NCI-H2227 treated with DMSO at 0.1 percent for 48 hours (cell line): ENCODE data around the gene MYH7.
"Not testable (repeated sequence)": the region's sequence is repeated elsewhere in the genome, so short reads cannot be mapped to it uniquely, and the experiment has no call there.

Experiments
- DNase-seq: peaks from one replicate; lab custom pipeline; 2025; lab: John Stamatoyannopoulos, UW

Gene MYH7

DNA sequence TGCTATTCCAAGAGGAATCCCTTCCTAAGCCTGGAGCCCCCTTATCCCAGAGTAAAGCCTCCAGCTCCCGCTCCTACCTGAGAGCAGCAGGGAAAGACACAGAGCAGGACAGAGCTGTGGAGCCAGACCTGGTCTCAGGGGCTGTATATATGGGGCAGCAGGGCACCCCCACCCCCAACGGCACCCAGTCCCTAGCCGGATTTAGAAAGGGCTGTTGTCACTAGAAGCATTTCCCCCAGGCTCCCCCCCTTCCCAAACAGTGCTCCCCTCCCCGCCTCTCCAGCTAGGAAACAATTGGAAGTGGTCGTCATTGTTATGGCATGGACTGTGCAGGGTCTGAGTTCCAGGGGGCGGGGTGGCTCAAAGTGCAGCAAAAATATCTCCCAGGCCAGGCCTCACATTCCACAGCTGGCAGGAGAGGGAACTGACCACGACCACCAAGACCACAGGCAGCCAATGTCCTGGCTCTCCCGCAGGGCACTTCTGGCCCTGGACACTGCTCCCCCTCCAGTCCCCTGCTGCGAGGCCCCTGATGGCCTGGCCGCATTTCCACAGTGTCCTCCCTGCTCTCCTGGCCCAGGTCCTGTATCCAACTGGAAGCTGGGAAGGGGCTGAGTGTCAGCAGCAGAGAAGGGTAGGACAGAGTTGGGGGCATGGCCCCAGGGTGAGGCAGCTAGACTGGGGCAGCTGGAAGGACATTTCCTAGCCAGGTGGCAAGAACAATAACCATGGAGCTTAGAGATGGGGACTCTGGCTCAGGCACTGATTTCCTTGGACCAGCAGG lies at the start of gene MYH7:
TSS of gene MYH7 (minus strand) at position 118 of the 784 bp plus-strand sequence. CDS start 1,928 bp downstream, outside the sequence.
- DNase-seq, result no peak

DNA sequence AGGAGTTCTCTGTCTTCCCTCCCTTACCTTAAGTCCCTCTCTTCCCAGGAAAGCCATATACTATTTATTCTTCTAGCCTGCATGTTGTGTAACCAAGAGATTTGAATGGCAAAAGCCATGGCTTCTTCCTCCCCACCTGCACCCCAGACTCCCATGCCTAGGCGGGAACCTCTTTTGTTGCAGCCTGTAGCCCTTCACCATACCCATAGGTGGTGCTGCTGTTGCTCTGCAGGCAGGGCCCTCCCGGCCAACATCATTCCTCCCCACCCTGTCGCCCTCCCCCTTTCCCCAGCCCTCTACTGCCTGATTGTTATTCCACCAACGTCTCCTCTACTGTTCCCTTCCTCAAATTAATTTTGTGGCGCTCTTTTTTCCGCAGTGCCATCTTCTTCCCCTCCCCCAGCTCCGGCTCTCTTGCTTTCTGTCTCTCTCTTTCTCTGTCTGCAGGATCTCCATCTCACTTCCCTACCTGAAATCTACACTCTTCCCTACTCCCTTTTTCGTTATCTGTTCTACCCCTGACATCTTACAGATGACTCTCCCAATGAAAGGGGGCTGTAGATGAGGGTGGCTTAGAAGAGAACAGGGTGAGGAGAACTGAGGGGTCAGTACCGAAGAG lies 47.9 kb upstream of the MYH7 start:
- peak; percentile 88 for DNase-seq

GRCh38 chr14:23482823-23483148 lies 47.3 kb upstream of the MYH7 start:
- no peak for DNase-seq

GRCh38 chr14:23481979-23482822 lies 46.7 kb upstream of the MYH7 start:
- peak; percentile 64 for DNase-seq

- no peak for DNase-seq
Observed at GRCh38 chr14:23481362-23481970, 46.0 kb upstream of the MYH7 start.

- DNase-seq, result peak; percentile 75
Observed at GRCh38 chr14:23478109-23478759, 42.8 kb upstream of the MYH7 start.

GRCh38 chr14:23470947-23471346 lies 35.5 kb upstream of the MYH7 start:
- DNase-seq, result no peak

DNA sequence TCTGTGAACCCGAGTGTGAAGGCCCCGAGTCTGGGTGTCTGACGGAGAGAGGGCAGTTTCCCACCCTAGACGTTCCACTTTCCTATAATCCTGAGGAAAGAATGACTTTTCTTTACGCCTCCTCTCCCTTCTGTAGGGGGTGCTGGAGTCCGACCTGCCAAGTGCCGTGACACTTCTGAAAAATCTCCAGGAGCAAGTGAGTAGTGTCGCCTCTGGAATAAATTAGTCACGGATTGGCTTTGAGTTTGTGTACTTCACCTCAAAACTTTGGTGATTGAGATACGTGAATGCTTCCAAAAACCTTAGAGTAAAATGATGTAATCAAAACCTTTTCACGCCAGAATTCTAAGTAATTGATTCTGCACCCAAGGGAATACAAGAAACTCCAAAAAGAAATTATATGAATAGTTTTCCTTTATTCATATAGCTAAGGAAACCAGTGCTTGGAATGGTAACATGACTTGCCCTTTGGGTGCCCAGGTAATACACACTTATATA lies 34.5 kb upstream of the MYH7 start:
- DNase-seq, result no peak

- DNase-seq, result peak; percentile 100
Observed at GRCh38 chr14:23469127-23469905, 33.9 kb upstream of the MYH7 start, which contains the start of gene NGDN. TSS of gene NGDN (plus strand) at chr14:23469703. CDS start at chr14:23469716, 13 bp downstream.

DNA sequence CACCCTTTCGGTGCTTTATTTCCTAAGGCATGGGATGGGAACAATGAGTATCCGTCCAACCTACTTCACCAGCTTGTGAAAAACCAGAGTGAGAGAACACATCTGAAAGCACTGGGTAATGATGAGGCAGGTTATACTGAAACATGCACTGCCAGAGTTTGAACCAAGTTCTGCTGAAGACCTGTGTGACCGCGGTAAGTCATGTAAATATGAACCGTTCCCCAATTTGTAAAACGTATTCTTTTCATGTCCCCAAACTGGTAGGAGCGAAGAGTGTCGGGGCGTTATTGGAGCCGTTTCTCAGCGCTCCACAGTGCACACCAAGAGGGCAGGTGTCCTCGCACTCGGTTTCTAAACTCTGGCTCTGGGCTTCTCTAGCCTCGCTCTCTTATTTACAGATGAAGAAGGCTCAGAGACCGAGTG lies 33.3 kb upstream of the MYH7 start:
- DNase-seq, result no peak

GRCh38 chr14:23465261-23465660 lies 29.8 kb upstream of the MYH7 start:
- no peak for DNase-seq

- no peak for DNase-seq
Observed at GRCh38 chr14:23464700-23465099, 29.2 kb upstream of the MYH7 start.

DNA sequence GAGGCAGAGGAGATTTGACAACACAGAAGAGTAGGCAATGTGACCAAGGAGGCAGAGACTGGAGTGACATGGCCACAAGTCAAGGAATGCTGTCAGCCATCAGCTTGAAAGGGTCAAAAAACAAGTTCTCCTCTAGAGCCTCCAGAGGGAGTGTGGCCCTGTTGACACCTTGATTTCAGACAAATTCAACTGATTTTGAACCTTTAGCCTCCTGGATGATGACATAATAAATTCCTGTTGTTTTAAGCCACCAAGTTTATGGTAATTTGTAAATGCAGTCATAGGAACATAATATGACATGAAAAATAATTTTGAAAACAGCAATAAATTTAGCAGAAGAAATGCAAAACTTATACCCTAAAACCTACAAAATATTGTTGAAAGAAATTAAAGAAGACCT lies 25.5 kb upstream of the MYH7 start:
- no peak for DNase-seq

- no peak for DNase-seq
Observed at GRCh38 chr14:23457587-23458445, 22.4 kb upstream of the MYH7 start.

- not testable (repeated sequence) for DNase-seq
Observed at GRCh38 chr14:23456883-23457586, 21.6 kb upstream of the MYH7 start.

DNA sequence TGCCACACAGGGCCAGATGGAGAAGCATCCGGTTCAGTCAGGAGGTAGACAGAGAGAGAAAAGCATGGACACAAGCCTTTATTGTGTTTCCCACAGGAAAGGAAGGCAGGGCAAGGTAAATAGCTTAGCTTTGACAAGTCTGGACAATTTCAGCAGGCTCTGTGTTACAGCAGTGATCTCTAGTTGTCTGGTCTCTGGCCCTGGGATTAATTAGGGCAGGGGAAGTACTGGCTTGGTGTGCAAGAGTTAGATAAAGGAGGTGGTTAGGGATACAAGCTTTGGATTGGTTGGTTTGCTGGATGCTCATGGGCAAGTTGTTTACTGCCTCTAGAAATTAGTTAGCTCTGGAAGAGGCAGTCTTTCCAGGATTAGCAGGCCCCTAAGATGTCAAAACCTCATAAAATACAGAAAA lies 19.0 kb upstream of the MYH7 start:
- DNase-seq, result no peak

- DNase-seq, result no peak
Observed at GRCh38 chr14:23452237-23452636, 16.8 kb upstream of the MYH7 start.

GRCh38 chr14:23450379-23450778 lies 14.9 kb upstream of the MYH7 start:
- no peak for DNase-seq

- no peak for DNase-seq
Observed at GRCh38 chr14:23449314-23449713, 13.9 kb upstream of the MYH7 start.
